Activated CD4-positive, alpha-beta T cell treated with anti-CD3 and anti-CD28 coated beads for 4 hours (primary cell): ENCODE measurements around the gene DNAJC7.
A peak's percentile ranks its signal among the peaks of the same experiment; 100 is the strongest.

Experiments used
- DNase-seq, 2 donors: peaks; one replicate each; pipeline ENCODE4 v3.0.0-alpha.2; 2020

Gene DNAJC7, protein sequence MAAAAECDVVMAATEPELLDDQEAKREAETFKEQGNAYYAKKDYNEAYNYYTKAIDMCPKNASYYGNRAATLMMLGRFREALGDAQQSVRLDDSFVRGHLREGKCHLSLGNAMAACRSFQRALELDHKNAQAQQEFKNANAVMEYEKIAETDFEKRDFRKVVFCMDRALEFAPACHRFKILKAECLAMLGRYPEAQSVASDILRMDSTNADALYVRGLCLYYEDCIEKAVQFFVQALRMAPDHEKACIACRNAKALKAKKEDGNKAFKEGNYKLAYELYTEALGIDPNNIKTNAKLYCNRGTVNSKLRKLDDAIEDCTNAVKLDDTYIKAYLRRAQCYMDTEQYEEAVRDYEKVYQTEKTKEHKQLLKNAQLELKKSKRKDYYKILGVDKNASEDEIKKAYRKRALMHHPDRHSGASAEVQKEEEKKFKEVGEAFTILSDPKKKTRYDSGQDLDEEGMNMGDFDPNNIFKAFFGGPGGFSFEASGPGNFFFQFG

DNA sequence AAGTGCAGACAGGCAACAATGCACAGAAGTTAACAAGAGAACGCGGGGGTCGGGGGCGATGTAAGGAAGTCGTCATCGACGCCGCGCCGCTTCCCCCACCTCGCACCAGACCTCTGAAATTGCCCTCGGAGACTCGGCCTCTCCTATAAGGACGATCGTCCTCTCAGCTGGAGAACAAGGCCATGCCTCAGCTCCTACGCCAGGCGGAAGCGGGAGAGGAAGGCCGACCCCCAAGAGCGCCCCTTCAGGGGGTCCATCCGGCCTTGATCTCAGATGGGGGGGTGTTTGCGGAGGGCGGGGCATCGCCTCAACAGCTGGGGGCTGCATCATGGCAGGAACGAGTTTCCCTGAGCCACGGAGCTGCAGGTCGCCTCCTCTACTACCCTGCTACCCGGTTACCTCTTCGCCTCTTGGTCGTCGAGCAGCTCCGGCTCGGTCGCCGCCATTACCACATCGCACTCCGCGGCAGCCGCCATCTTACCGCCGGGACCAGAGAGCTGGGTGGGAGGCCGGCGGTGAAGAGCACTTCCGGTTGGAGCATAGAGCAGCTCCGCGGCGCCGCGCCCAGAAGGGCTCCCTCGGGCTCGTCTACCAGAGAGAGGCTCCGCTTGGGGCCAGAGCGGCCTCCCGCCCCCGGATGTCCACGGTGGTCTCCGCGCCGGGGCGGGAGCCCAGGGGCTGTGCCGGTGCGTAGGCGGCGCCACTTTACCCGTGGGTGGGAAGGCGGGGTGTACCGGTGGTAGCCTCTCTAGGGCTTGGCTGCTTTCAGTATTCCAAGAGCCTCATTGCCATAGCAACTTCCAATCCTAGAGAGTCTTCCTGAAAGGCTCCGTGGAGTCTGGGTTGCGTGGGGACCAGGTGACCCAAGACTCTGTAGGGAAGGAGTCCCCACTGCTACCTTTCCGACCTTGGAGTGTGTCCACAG lies at the start of gene DNAJC7:
TSS of gene DNAJC7 (minus strand) at position 499 of the 925 bp plus-strand sequence. CDS start at position 476, 23 bp downstream.
- DNase-seq, result peak; percentile 86 to 90

DNA sequence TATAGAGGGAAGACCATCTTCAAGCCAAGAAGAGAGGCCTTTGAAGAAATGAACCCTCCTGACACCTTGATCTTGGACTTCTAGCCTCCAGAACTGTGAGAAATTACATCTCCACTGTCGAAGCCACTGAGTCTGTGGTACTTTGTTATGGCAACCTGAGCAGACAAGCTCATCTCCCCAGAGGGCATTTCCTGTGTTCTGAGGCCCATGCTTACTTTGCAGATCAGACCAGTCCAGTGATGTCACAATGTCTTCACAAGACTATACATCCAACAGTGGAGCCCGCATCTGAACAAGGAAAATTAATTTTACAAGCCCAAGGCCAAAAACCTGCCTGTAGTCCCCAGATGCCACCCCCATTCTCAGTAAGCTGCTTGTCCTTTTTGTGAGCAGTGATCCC lies 48.0 kb upstream of the DNAJC7 start:
- no peak for DNase-seq

DNA sequence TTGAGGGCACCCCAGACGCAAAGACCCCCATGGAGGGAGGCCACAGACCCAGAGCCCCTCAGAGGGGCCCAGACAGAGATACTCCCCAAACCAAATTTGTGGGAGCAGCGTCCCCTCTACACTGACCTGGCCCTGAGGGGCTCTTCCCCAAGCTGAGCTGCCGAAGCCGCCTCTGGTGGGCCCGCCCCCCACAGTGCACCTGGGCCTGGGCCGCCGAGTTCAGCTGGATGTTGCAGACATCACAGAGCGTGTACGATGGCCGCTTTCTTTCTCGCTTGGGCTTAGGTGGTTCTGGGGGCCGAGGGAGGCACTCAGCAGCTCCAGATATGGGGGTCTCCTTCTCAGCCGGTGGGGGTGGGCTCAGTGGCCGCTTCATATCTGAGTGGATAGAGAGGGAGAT lies 45.4 kb upstream of the DNAJC7 start:
- DNase-seq, result no peak

DNA sequence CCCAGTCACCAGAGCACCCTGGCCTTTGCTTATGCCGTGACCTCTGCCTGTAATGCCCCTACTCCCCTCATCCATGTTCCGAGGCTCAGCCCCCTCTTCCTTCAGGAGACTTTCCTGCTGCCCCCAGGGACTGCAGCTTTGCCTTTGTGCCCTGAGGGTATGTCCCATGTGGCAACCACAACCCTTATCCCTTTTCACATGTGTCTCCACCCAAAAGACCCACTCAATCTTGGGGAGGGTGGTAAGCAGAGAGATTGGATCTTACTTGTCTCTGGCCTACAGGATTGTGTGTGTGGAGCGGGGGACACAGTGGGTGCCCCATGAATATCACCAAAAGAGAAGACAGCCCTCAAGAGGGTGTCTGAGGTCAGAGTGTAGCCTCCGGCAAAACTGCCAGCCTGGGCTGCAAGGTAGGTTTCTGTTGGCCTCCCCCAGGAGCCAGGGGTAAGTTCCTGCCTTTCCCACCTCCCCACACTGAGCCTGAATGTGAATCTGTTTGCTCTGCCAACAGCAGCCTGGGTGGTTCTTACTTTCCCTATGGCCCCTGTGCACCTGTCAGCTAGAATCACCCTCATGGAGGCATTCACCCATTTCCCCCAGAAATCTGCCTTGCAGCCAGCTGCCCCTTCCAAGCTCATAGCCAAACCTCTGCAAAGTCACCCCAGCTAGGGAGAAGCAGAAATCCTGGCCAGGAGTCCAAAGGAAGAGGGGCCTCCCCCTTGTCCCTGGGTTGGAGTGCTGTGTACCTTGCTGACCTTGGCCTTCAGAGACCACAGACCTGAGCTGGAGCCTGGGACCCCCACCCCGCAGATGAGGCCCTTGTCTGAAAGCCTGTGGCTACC lies 44.6 kb upstream of the DNAJC7 start:
- DNase-seq, result no peak

DNA sequence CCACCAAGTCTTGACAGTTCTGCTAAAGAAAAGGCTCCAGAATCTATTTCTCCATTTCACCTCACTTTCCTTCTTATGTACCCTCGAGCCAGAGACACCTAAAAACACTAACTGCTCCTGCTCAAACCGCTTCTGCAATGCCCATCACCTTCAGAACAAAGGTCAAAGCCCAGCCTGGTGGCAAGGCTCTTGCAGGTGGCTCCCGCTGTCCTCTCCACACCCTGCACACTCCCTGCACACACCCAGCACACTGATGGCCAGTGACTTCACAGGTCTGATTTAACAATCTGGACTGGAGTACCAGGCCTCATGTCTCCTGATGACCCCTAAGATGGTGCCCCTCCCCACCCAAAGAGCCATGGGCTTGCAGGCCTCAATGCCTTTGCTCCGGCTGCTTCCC lies 43.0 kb upstream of the DNAJC7 start:
- no peak for DNase-seq

DNA sequence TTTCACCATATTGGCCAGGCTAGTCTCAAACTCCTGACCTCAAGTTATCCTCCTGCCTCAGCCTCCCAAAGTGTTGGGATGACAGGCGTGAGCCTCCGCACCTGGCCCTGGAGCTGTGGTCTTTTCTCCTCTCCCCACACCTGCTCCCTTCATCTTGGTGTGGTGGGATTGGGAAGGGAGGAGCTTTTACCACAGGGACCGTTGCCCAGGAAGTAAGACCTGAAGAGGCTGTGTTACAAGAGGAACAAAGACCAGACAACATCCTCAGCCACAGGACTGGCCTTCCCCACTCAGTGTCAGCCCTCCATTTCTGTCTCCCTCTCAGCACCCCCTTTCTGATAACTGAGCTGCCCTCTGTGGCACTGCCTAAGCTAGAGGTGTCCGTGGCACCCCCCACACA lies 42.6 kb upstream of the DNAJC7 start:
- no peak for DNase-seq

DNA sequence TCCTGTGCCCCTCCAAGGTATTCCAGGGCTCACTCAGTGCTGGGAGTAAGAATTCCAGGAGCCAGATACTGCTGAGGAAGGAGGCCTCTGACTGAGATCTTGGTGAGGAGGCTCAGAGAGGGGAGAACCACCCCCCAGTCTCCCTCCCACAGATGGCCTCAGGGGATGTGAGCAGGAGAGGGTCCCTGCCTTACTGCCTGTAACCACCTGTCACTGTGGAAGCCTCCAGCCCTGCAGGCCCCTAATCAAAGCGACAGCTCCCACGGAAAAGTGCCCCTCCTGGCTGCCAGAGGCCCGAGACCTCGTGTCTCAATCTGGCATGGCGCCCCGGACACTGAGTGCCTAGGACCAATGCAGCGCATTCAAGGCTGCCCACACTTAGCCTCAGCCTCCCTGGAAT lies 40.8 kb upstream of the DNAJC7 start:
- DNase-seq, result no peak

DNA sequence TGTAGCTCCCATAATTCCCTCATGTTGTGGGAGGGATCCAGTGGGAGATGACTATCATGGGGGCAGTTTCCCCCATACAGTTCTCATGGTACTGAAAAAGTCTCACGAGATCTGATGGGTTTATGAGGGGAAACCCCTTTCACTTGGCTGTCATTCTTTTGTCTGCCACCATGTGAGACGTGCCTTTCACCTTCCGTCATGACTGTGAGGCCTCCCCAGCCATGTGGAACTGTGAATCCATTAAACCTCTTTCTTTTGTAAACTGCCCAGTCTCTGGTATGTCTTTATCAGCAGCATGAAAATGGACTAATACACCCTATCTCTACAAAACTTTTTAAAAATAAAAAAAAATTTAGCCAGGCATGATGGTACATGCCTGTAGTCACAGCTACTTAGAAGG lies 39.4 kb upstream of the DNAJC7 start:
- no peak for DNase-seq

DNA sequence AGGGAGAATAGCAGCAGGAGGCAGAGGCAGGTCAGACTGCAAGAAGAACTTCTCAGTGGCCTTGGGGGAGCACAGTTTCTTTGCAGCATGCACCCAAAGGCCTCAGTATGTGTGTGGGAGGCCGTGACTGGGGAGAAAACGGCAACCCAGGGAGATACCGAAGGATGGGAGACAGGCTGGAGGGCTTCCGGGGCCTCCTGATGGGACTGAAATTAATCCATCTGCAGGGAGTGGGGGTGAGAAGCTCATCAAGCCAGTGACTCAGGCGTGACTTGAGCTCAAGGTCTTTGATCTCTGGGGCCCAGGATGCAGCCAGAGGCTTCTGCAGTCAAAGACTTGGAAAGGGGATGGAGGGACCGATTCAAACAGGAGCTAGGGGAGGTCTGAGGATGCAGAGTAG lies 38.3 kb upstream of the DNAJC7 start:
- no peak for DNase-seq

DNA sequence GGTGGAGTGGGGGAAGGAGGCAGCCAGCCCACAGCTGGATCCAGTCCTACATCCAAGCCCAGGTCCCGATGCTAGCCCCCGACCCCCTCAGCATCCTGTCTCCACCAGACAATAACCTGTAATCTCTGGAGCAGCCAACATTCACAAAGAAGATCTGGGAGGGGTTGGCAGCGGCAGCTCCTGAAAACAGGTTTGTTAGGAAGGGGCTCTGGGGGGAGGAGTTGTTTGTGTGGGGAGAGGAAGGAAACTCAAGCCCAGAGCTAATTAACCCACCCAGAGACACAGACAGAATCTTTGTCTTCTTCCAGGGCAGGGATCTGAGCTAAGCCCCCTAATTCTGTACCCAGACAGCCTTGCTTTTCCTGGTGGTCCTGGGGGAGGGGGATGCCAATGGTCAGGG lies 37.8 kb upstream of the DNAJC7 start:
- no peak for DNase-seq

DNA sequence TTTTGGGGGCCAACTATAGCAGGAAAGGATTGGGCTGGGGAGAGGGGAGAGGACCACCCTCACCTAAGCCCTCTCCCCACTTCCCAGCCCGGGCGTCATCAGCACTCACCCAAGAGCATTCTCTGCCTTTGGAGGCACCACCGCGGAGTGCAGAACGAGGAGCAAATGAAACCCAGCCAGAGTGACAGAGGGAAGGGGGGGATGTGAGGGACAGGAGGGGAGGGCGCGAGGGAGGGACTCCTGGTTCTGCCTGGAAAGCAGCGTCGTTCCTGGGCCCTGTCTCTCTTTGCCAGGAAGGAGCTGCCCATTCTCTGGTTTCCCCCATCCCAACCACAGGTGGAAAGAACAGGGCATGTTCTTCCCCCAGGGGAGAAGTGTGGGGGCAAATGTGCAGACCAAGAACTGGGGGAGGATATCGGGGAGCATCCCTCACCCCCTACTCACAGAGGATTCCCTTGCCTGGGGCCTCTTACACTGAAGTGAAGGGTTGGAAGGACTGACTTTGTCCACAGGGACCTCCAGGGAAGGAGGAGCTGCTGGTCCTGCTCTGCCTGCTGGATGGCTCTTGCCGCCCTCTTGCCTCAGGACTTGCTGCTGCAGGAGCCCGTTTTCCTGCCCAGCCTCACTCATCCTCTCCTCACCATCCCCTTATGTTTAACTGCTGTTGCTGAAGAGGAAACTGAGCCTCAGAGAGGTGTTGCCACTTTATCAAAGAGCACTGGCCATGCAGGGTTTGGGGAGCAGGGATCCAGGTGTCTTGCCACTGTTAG lies 36.7 kb upstream of the DNAJC7 start:
- no peak for DNase-seq

DNA sequence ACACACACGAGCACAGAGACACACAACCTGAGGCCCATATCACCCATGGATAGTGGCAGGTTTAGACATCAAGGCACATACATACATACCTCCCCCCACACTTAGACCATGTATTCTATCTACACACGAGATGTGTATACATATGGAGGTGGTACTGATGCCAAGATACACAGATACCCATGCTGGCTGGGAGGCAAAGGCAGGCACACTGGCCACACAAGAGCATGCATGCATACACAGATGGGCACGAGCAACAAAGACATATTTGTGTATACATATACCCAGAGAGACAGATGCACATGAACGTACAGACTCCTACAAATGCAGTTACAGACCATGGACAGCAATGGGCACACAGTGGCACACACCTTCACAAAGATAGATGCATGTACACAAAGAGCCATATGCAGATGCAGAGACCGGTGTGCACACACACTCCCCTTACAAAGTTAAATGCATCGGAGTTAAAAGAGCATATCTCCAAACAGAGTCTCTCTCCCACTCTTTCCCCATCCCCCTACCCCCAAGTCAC lies 35.2 kb upstream of the DNAJC7 start:
- no peak for DNase-seq

DNA sequence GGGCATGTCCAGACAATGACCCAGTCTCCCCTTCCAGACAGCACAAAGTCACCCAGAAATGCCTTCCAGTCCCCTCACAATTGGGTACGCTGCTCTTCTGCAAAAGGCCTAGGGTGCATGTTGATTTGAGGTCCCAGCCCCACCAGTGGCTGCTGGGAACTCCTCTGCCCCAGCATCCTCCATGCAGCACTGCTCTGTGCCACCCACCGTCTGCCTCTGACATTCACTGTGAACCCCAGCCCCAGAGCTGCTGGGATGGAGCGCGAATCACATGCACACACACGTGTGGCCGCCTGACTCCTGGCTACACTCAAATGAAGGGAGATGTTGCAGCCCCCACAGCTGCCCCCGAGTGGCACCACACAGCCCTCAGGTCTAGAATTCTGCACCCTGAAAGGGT lies 34.4 kb upstream of the DNAJC7 start:
- DNase-seq, result no peak

DNA sequence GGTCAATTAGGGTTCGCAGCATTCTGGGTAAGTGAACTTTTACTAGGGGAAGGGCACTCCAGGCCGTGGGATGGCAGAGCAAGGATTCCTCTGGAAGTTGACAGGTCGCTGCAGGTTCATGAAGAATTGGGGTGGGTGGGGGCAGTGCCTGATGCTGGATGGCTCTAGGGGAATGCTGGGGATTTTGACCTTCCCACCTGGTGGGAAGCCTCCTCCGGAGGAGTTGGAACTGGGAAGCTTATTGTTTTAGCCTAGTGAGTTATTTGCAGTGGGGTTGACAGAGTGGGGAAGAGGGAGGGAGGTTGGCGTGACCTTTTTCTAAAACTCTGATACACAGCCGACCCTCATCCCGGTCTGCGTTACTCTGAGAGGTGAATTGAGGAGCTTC lies 33.8 kb upstream of the DNAJC7 start:
- DNase-seq, result no peak

DNA sequence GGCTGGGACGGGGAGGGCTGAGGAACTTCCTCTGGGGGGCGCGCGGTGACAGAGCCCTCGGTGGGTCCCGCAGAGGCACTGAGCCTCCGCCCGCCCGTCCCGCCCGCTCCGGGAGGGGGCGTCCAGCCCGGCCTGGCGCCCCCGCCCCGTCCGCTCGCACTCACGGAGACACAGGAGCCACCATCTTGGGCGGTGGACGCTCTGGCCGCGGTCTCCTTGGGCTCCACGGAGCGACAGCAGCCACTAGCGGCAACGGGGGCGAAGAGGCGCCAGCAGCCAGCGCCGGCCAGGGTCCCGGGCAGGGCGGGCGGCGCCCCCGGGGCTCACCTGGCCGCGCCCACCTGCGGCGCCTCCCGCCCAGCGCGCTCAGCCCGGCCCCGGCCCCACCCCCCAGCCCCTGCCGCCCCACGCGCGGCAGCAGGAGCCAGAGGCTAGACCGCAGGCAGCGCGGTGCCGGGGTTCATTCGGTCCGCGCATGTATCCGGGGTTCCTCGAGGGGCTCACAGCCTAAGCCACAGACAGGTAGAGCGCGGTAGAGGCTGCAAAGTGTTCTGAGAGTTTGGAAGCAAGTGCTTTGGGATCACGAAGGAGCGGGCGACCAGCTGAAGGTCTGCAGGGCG lies 33.3 kb upstream of the DNAJC7 start, which contains the start of gene C17orf113:
TSS of gene C17orf113 (minus strand) at position 209 of the 620 bp plus-strand sequence. CDS start 7,225 bp downstream, outside the sequence.
- DNase-seq, result peak; percentile 30

DNA sequence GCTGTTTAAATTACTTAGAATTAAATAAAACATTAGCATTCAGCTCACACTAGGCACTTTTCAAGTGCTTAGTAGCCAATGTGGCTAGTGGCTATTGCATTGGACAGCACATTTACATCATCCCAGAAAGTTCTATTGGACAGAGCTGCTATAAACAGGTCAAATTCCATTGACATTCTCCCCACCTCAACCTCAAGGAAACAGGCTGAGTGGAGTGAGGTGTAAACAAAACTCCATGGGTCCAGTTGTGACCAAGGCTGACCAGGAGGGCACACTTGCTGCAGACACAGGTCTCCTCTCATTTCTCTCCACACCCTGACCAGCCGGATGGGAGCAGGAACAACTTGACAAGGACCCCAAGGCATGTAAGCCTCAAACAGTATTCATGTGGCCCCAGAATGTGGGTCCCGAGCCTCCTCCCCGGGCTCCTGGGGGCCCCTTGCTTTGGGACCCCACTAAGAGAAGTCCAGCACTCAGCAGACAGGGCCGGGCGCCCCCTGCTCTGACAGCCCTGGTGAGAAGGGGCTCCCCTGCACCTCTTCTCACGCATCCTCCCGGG lies 32.7 kb upstream of the DNAJC7 start:
- DNase-seq, result no peak

DNA sequence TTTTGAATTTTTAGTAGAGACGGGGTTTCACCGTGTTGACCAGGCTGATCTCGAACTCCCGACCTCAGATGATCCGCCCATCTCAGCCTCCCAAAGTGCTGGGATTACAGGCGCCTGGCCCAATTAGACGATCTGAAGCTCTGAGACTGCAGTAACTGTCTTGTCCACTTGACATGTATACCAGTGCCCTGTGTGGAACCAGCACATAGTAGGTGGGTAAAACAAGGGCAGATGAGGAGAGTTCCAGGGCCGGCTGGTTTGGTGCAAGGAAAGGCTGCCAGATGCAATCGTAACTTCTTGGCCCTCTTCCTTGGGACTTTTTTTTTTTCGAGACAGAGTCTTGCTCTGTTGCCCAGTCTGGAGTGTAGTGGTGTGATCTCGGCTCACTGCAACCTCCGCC lies 30.1 kb upstream of the DNAJC7 start:
- no peak for DNase-seq

DNA sequence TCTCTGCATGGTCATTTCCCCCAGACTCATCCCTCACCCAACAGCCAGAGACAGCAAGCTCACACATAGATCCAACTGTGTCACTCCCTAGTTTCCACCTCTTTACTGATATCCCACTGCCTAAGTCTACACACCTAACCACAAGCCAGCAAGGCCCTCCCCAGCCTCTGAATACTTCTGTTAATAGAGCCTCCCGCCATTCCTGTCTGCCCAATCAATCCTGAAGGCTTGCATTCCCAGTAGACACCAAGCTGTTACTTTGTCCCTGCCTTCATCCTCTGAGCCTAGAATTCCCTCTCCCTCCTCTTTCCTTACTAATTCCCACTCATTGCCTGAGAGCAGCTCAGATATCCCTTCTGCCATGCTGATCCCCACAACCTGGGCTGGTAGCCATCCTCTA lies 28.5 kb upstream of the DNAJC7 start:
- no peak for DNase-seq

DNA sequence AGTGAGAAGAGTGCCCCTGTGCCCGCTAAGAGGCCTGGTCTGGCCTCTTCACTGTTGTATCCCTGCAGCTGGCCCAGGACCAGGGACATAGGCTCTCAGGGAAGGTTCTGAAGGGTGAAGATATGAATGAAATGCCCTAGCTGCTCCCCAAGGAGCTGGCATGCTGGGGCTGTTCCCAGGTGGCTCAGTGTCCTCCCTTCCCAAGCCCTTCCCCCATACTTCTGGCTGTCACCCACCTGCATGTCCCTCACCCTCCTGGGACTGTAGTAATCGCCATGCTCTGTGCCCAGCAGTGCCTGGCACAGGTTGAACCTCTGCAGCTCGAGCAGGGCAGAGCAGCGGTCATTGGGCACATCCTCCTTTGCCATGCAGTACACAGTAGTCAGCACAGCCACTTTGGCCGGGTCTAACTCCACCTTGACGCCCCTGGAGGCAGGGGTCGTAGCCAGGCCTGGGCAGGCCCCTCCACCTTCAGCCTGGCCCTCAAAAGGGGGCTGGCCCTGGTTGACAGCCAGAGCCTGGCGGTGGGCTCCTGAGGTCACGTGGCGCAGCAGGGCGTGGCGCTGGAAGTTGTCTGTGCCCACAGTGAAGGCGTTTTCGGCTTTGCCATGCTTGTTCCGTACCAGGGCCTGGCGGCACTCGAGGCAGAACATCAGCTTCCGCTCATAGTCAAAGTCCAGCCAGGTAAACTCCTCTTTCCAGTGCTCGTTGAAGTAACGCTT lies 25.5 kb upstream of the DNAJC7 start:
- DNase-seq, result no peak

DNA sequence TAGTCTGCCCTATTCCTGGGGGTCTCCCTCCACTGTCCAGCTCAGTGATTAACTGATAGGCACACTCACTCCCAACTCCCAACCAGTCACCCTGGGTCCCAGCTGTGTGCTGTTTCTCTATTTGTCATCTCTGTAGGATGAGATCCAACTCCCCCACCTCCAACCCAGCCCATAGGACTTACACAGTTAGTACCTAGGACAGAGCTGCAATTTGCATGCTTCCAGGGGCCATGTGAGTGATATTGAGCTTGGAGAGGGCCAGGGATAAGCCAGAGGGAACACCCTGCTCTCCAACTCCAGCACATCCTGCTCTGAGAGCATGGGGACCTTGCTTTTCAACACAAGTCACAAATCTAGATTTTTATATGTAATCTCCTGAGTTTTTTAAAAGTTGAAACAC lies 24.4 kb upstream of the DNAJC7 start:
- DNase-seq, result no peak
